ENCODE measurements around the gene GRID2. TPM values are rescaled to one million over a fixed set of nuclear protein-coding genes. Genes with fewer than 3 reads are reported as not detected.

GRID2 gene
- polyA plus RNA-seq, 1 experiment: not detected

GRCh38 chr4:92501456-92501855, 197.7 kb downstream of the GRID2 start:
- no peak for DNase-seq (ENCODE audit: low read depth)
- ChIA-PET POLR2A (no interaction called here), CTCF (no interaction called here)
- no peak overlapping the region for H3K4me3 ChIP-seq (ENCODE audit: low read depth, low read length)
- H3K36me3 ChIP-seq (ENCODE audit: control insufficient read depth, insufficient read depth, low read length): no peaks in the 10 kb centered on the region
- no peaks in the 10 kb centered on the region for H3K27me3 ChIP-seq (ENCODE audit: control insufficient read depth, insufficient read depth, low read length)
- TF ChIP-seq CTCF (IDR thresholded peaks at IDR 0.05; ENCODE audit: insufficient read depth, low read depth, low read length): no peak

GRCh38 chr4:92506933-92507332, 203.2 kb downstream of the GRID2 start:
- Histone ChIP-seq H3K27me3 (ENCODE audit: control insufficient read depth, insufficient read depth, low read length) (no peaks in the 10 kb centered on the region), H3K36me3 (ENCODE audit: control insufficient read depth, insufficient read depth, low read length) (no peaks in the 10 kb centered on the region), H3K4me3 (ENCODE audit: low read depth, low read length) (no peak overlapping the region)
- CTCF ChIA-PET: no interaction called here
- DNase-seq (ENCODE audit: low read depth): no peak
- POLR2A ChIA-PET: no interaction called here
- TF ChIP-seq CTCF (IDR thresholded peaks at IDR 0.05; ENCODE audit: insufficient read depth, low read depth, low read length): no peak

- H3K27me3 ChIP-seq (ENCODE audit: control insufficient read depth, insufficient read depth, low read length): no peaks in the 10 kb centered on the region
Measured at GRCh38 chr4:92514627-92515026, 210.9 kb downstream of the GRID2 start.

GRCh38 chr4:92516450-92516849, 212.7 kb downstream of the GRID2 start:
- no peaks in the 10 kb centered on the region for H3K36me3 ChIP-seq (ENCODE audit: control insufficient read depth, insufficient read depth, low read length)
- no peak for DNase-seq (ENCODE audit: low read depth)
- POLR2A ChIA-PET: no interaction called here
- no peak for TF ChIP-seq CTCF (IDR thresholded peaks at IDR 0.05; ENCODE audit: insufficient read depth, low read depth, low read length)
- H3K4me3 ChIP-seq (ENCODE audit: low read depth, low read length): no peak overlapping the region
- H3K27me3 ChIP-seq (ENCODE audit: control insufficient read depth, insufficient read depth, low read length): no peaks in the 10 kb centered on the region
- CTCF ChIA-PET: no interaction called here

More at GRCh38 chr4:92514627-92515026, 210.9 kb downstream of the GRID2 start:
- no peak overlapping the region for H3K4me3 ChIP-seq (ENCODE audit: low read depth, low read length)
- H3K36me3 ChIP-seq (ENCODE audit: control insufficient read depth, insufficient read depth, low read length): no peaks in the 10 kb centered on the region
- no peak for DNase-seq (ENCODE audit: low read depth)
- CTCF ChIA-PET: no interaction called here
- POLR2A ChIA-PET: no interaction called here
- TF ChIP-seq CTCF (IDR thresholded peaks at IDR 0.05; ENCODE audit: insufficient read depth, low read depth, low read length): no peak

- Histone ChIP-seq H3K27me3 (ENCODE audit: control insufficient read depth, insufficient read depth, low read length) (no peaks in the 10 kb centered on the region), H3K4me3 (ENCODE audit: low read depth, low read length) (no peak overlapping the region), H3K36me3 (ENCODE audit: control insufficient read depth, insufficient read depth, low read length) (no peaks in the 10 kb centered on the region)
- DNase-seq (ENCODE audit: low read depth): no peak
- ChIA-PET CTCF (interaction anchor here (1.0 kb wide), 1 partner anchor 19 kb away, joined by 3 read pairs; no protein-coding TSS in a partner anchor), POLR2A (no interaction called here)
- TF ChIP-seq CTCF (IDR thresholded peaks at IDR 0.05; ENCODE audit: insufficient read depth, low read depth, low read length): no peak
Measured at GRCh38 chr4:92519727-92520126, 216.0 kb downstream of the GRID2 start.

Measured in BJ (cell line).